HEK293 (cell line): ENCODE data around the gene CFAP45.

ENCODE experiments used
- CTCF ChIA-PET: fragments of 350-600 bp; formaldehyde crosslinking; extraction: SDS; loops from one replicate; lab custom pipeline; 2021; ENCODE audit warnings: antibody characterized with exemption; lab: Yijun Ruan, JAX
- POLR2A ChIA-PET: fragments of 300-600 bp; formaldehyde crosslinking; extraction: SDS; loops from one replicate; lab custom pipeline; 2020; ENCODE audit warnings: antibody characterized with exemption, inconsistent platforms; lab: Yijun Ruan, JAX
- H3K27ac ChIP-seq: fragments of 200-500 bp; sonication (Bioruptor generic); 2 replicates; pipeline ENCODE4 v1.5.1; 2014; ENCODE audit warnings: low read depth, low read length, control low read depth, inconsistent platforms; ENCODE audit errors: extremely low read depth
- H3K36me3 ChIP-seq, 2 experiments: fragments of 200-500 bp in 1 of 2; sonication (Bioruptor generic) in 1 of 2; 1 replicate in 1 of 2; 2 replicates in 1 of 2; pipeline ENCODE4 v1.5.1; 2014 to 2017; ENCODE audit warnings: inconsistent platforms in 2 of 2, low read length in 2 of 2; ENCODE audit not compliant: control insufficient read depth in 2 of 2, insufficient read depth in 1 of 2
- H3K4me1 ChIP-seq: fragments of 200-500 bp; sonication (Bioruptor generic); 2 replicates; pipeline ENCODE4 v1.5.1; 2014; ENCODE audit warnings: mild to moderate bottlenecking, low read length, inconsistent platforms; ENCODE audit not compliant: control insufficient read depth, insufficient read depth
- H3K4me3 ChIP-seq: 2 replicates; pipeline ENCODE4 v1.5.1; 2011; ENCODE audit warnings: low read depth, mild to moderate bottlenecking, control low read depth, low read length, moderate library complexity
- H3K9me3 ChIP-seq: fragments of 200-500 bp; sonication (Bioruptor generic); 2 replicates; pipeline ENCODE4 v1.5.1; 2014; ENCODE audit warnings: low read depth, low read length, inconsistent platforms; ENCODE audit not compliant: control insufficient read depth, insufficient read depth
- AEBP2 ChIP-seq: fragments of 450-650 bp; formaldehyde crosslinking; IDR thresholded peaks from 2 replicates; pipeline ENCODE4 v1.5.1; 2016; ENCODE audit warnings: missing biosample characterization, missing genetic modification characterization, borderline replicate concordance
- EGR2 ChIP-seq: fragments of 450-650 bp; formaldehyde crosslinking; IDR thresholded peaks from 2 replicates; pipeline ENCODE4 v1.5.1; 2016; ENCODE audit warnings: low read depth, missing biosample characterization, missing genetic modification characterization
- FEZF1 ChIP-seq: fragments of 450-650 bp; formaldehyde crosslinking; IDR thresholded peaks from 2 replicates; pipeline ENCODE4 v1.5.1; 2016; ENCODE audit warnings: missing biosample characterization, missing genetic modification characterization
- INSM2 ChIP-seq: fragments of 450-650 bp; formaldehyde crosslinking; IDR thresholded peaks from 2 replicates; pipeline ENCODE4 v1.5.1; 2016; ENCODE audit warnings: missing biosample characterization, missing genetic modification characterization
- PRDM4 ChIP-seq: fragments of 450-650 bp; formaldehyde crosslinking; IDR thresholded peaks from 2 replicates; pipeline ENCODE4 v1.5.1; 2017; ENCODE audit warnings: missing biosample characterization, missing genetic modification characterization
- RBAK ChIP-seq: fragments of 450-650 bp; formaldehyde crosslinking; IDR thresholded peaks from 2 replicates; pipeline ENCODE4 v1.5.1; 2016; ENCODE audit warnings: missing biosample characterization, missing genetic modification characterization
- TRIM28 ChIP-seq: IDR thresholded peaks from 2 replicates; pipeline ENCODE4 v1.6.1; 2011; ENCODE audit warnings: low read length, control low read depth, borderline replicate concordance
- ZBTB17 ChIP-seq: fragments of 450-650 bp; formaldehyde crosslinking; IDR thresholded peaks from 2 replicates; pipeline ENCODE4 v1.5.1; 2016; ENCODE audit warnings: missing biosample characterization, missing genetic modification characterization
- ZBTB26 ChIP-seq: fragments of 450-650 bp; formaldehyde crosslinking; optimal IDR thresholded peaks from 2 replicates; pipeline ENCODE3; 2016; ENCODE audit warnings: missing biosample characterization, mild to moderate bottlenecking, missing genetic modification characterization
- ZBTB6 ChIP-seq: fragments of 450-650 bp; formaldehyde crosslinking; IDR thresholded peaks from 2 replicates; pipeline ENCODE4 v1.5.1; 2017; ENCODE audit warnings: missing biosample characterization, missing genetic modification characterization
- ZFHX2 ChIP-seq: fragments of 450-650 bp; formaldehyde crosslinking; conservative IDR thresholded peaks from 2 replicates; pipeline ENCODE4 v1.5.1; 2016; ENCODE audit warnings: missing biosample characterization, missing genetic modification characterization
- ZNF133 ChIP-seq: fragments of 450-650 bp; formaldehyde crosslinking; IDR thresholded peaks from 2 replicates; pipeline ENCODE4 v1.5.1; 2016; ENCODE audit warnings: missing biosample characterization, missing genetic modification characterization
- ZNF19 ChIP-seq: fragments of 450-650 bp; formaldehyde crosslinking; IDR thresholded peaks from 2 replicates; pipeline ENCODE4; 2016; ENCODE audit warnings: missing biosample characterization, missing genetic modification characterization, low read depth
- ZNF302 ChIP-seq: fragments of 450-650 bp; formaldehyde crosslinking; IDR thresholded peaks from 2 replicates; pipeline ENCODE4 v1.5.1; 2016; ENCODE audit warnings: missing biosample characterization, missing genetic modification characterization, low read depth
- ZNF335 ChIP-seq: fragments of 450-650 bp; formaldehyde crosslinking; conservative IDR thresholded peaks from 2 replicates; pipeline ENCODE4 v1.5.1; 2016; ENCODE audit warnings: missing biosample characterization, missing genetic modification characterization
- ZNF354C ChIP-seq: fragments of 450-650 bp; formaldehyde crosslinking; IDR thresholded peaks from 2 replicates; pipeline ENCODE4 v1.5.1; 2016; ENCODE audit warnings: missing biosample characterization, missing genetic modification characterization, low read depth, borderline replicate concordance
- ZNF37A ChIP-seq: fragments of 450-650 bp; IDR thresholded peaks from 2 replicates; pipeline ENCODE4 v1.5.1; 2018; ENCODE audit warnings: missing biosample characterization, missing genetic modification characterization
- ZNF48 ChIP-seq: fragments of 450-650 bp; formaldehyde crosslinking; IDR thresholded peaks from 2 replicates; pipeline ENCODE4 v1.5.1; 2016; ENCODE audit warnings: missing biosample characterization, missing genetic modification characterization
- ZNF510 ChIP-seq: fragments of 450-650 bp; formaldehyde crosslinking; IDR thresholded peaks from 2 replicates; pipeline ENCODE4 v1.5.1; 2018; ENCODE audit warnings: mild to moderate bottlenecking, missing genetic modification characterization, missing biosample characterization; ENCODE audit not compliant: insufficient replicate concordance
- ZNF514 ChIP-seq: fragments of 450-650 bp; formaldehyde crosslinking; IDR thresholded peaks from 2 replicates; pipeline ENCODE4 v1.5.1; 2016; ENCODE audit warnings: missing biosample characterization, missing genetic modification characterization
- ZNF610 ChIP-seq: fragments of 450-650 bp; formaldehyde crosslinking; IDR thresholded peaks from 2 replicates; pipeline ENCODE4 v1.5.1; 2016; ENCODE audit warnings: missing biosample characterization, missing genetic modification characterization, borderline replicate concordance
- ZNF624 ChIP-seq: fragments of 450-650 bp; formaldehyde crosslinking; IDR thresholded peaks from 2 replicates; pipeline ENCODE4 v1.5.1; 2017; ENCODE audit warnings: missing biosample characterization, missing genetic modification characterization
- ZNF677 ChIP-seq: fragments of 450-650 bp; IDR thresholded peaks from 2 replicates; pipeline ENCODE4 v1.5.0; 2018; ENCODE audit warnings: missing biosample characterization, mild to moderate bottlenecking, missing genetic modification characterization, moderate library complexity
- ZNF707 ChIP-seq: fragments of 450-650 bp; formaldehyde crosslinking; IDR thresholded peaks from 2 replicates; pipeline ENCODE4 v1.5.1; 2016; ENCODE audit warnings: missing biosample characterization, missing genetic modification characterization
- ZSCAN5A ChIP-seq: fragments of 450-650 bp; formaldehyde crosslinking; IDR thresholded peaks from 2 replicates; pipeline ENCODE4 v1.5.1; 2016; ENCODE audit warnings: missing biosample characterization, missing genetic modification characterization

The CFAP45 gene

GRCh38 chr1:159925719-159926078, 25.7 kb upstream of the CFAP45 start (continued):
- TF ChIP-seq ZSCAN5A (tag by site-specific recombination): no peak
- TF ChIP-seq EGR2 (tag by site-specific recombination): peak; percentile 79
- peak; percentile 72 for TF ChIP-seq ZBTB17 (tag by site-specific recombination)
- TF ChIP-seq ZNF302 (tag by site-specific recombination): no peak
- peak; percentile 63 for TF ChIP-seq ZNF335 (tag by site-specific recombination)
- no peak for TF ChIP-seq ZNF707 (tag by site-specific recombination)
- TF ChIP-seq ZNF19: no peak
- 0 out of 2 replicates have a peak, but pooled peaks have one; percentile 25 for TF ChIP-seq INSM2 (tag by site-specific recombination)
- peak; percentile 65; the same call in 1 of the 2 replicates for TF ChIP-seq TRIM28
- peak; percentile 87 for TF ChIP-seq ZFHX2 (tag by site-specific recombination)

- Histone ChIP-seq H3K36me3 (peaks cover 0 to 28% of the 10 kb centered on the region in 2 experiments; a peak in 1 of 3 replicates), H3K27ac (peak within 1 kb of the TSS; percentile 95)
- CTCF ChIA-PET: interaction anchor here (0.6 to 19.3 kb wide), 5 partner anchors 9 to 80 kb away, joined by 3 to 353 read pairs (median 4); partner anchors contain the start of gene IGSF9
- TF ChIP-seq ZNF677 (tag by site-specific recombination) (no peak), FEZF1 (tag by site-specific recombination) (no peak), ZNF707 (tag by site-specific recombination) (no peak), ZBTB17 (tag by site-specific recombination) (no peak), RBAK (tag by site-specific recombination) (no peak), ZBTB6 (tag by site-specific recombination) (no peak), ZNF514 (tag by site-specific recombination) (no peak), AEBP2 (no peak), ZNF37A (tag by site-specific recombination) (no peak), ZNF510 (tag by site-specific recombination) (no peak), ZNF302 (tag by site-specific recombination) (no peak), ZNF354C (tag by site-specific recombination) (no peak), PRDM4 (peak; percentile 36; the same call in 1 of the 2 replicates), ZNF624 (tag by site-specific recombination) (no peak), ZNF133 (tag by site-specific recombination) (peak; percentile 23; the same call in 1 of the 2 replicates), ZNF48 (tag by site-specific recombination) (no peak), ZNF610 (peak; percentile 87), ZBTB26 (tag by site-specific recombination) (peak; percentile 51)
These were observed 25.1 kb upstream of the CFAP45 start, which contains the start of gene TAGLN2 for GRCh38 chr1:159924791-159925718. TSS of gene TAGLN2 (minus strand) at chr1:159925507. CDS start at chr1:159920509, 4,998 bp downstream.

More at GRCh38 chr1:159924791-159925718, 25.1 kb upstream of the CFAP45 start, which contains the start of gene TAGLN2:
- peak within 1 kb of the TSS; percentile 64 for H3K4me3 ChIP-seq
- H3K9me3 ChIP-seq: no peaks in the 10 kb centered on the region
- POLR2A ChIA-PET: interaction anchor here (0.6 to 4.2 kb wide), 20 partner anchors 11 to 1078 kb away, joined by 3 to 41 read pairs (median 4); partner anchors contain the start of genes DCAF8, IGSF9 and PIGM
- H3K4me1 ChIP-seq: peaks cover 13% of the 10 kb centered on the region
